Measurements from ENCODE around the gene SRD5A1. TPM values are rescaled to one million over a fixed set of nuclear protein-coding genes. Genes with fewer than 3 reads are reported as not detected.

SRD5A1 gene
- total and polyA plus RNA-seq, 2 experiments from 2014 or later, result 18.2 to 87.3 TPM

GRCh38 chr5:6637022-6637421, 3.8 kb downstream of the SRD5A1 start:
- H3K79me2 ChIP-seq (replicated peaks; ENCODE audit: insufficient read depth), result peaks cover 80% of the 10 kb centered on the region
- H4K20me1 ChIP-seq (replicated peaks; ENCODE audit: insufficient read depth), result peaks cover 24% of the 10 kb centered on the region; the same call in 1 of the 2 replicates
- peaks cover 7% of the 10 kb centered on the region for H3K27me3 Mint-ChIP-seq (ENCODE audit: insufficient read depth, low read depth, poor library complexity)
- no peak overlapping the region for H3K4me2 ChIP-seq
- ATAC-seq, result no peak
- no peak for TF ChIP-seq EZH2 (IDR thresholded peaks at IDR 0.05; ENCODE audit: low read depth, unreplicated experiment)
- TF ChIP-seq, protein P1, sequence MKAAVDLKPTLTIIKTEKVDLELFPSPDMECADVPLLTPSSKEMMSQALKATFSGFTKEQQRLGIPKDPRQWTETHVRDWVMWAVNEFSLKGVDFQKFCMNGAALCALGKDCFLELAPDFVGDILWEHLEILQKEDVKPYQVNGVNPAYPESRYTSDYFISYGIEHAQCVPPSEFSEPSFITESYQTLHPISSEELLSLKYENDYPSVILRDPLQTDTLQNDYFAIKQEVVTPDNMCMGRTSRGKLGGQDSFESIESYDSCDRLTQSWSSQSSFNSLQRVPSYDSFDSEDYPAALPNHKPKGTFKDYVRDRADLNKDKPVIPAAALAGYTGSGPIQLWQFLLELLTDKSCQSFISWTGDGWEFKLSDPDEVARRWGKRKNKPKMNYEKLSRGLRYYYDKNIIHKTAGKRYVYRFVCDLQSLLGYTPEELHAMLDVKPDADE (IDR thresholded peaks at IDR 0.05), result no peak
- no peak for TF ChIP-seq EZH2phosphoT487 (IDR thresholded peaks at IDR 0.05; ENCODE audit: unreplicated experiment)
- TF ChIP-seq ZNF331 (CRISPR knock-in tag; IDR thresholded peaks at IDR 0.05; ENCODE audit: low read depth), result no peak
- TF ChIP-seq REST (IDR thresholded peaks at IDR 0.05; ENCODE audit: unreplicated experiment), result no peak
- TF ChIP-seq POLR2AphosphoS5 (IDR thresholded peaks at IDR 0.05; ENCODE audit: low read depth), result no peak
- no peak for TF ChIP-seq NANOG (IDR thresholded peaks at IDR 0.05; ENCODE audit: borderline replicate concordance)
- TF ChIP-seq ZNF462 (CRISPR knock-in tag; IDR thresholded peaks at IDR 0.05), result no peak
- no peak overlapping the region for H3K27ac ChIP-seq (ENCODE audit: low read depth)
- H3K4me1 Mint-ChIP-seq, result peaks cover 8% of the 10 kb centered on the region
- no peaks in the 10 kb centered on the region for H3K27me3 ChIP-seq (ENCODE audit: insufficient read depth)
- H3K4me3 ChIP-seq, result no peak overlapping the region
- no peak overlapping the region for H3K27ac Mint-ChIP-seq
- H3K4me3 Mint-ChIP-seq, result no peak overlapping the region
- H3K4me1 ChIP-seq (ENCODE audit: insufficient read depth), result peaks cover 7% of the 10 kb centered on the region
- peaks cover 11% of the 10 kb centered on the region for H3K36me3 Mint-ChIP-seq (ENCODE audit: low read depth)
- no peak overlapping the region for H2AFZ ChIP-seq
- H3K36me3 ChIP-seq (ENCODE audit: insufficient read depth), result no peaks in the 10 kb centered on the region
- no peaks in the 10 kb centered on the region for H3F3A ChIP-seq (replicated peaks; ENCODE audit: low read depth)
- DNase-seq (ENCODE audit: low spot score), result no peak
- no peaks in the 10 kb centered on the region for H3K9me2 ChIP-seq (ENCODE audit: insufficient read depth)
- no peaks in the 10 kb centered on the region for H3K9me3 Mint-ChIP-seq
